Measurements from ENCODE around the gene UBTF.

UBTF gene

GRCh38 chr17:44219616-44220212, at the start of gene UBTF:
Gene UBTF (minus strand): TSS chr17:44219675. CDS start chr17:44218229, 1,446 bp downstream.
- DNase-seq = peak; percentile 43

GRCh38 chr17:44268709-44269534, 49.4 kb upstream of the UBTF start:
- no peak for DNase-seq

GRCh38 chr17:44267818-44268490, 48.5 kb upstream of the UBTF start, which contains the start of gene SLC4A1:
Gene SLC4A1 (minus strand): TSS chr17:44268135. CDS start chr17:44262866, 5,269 bp downstream.
- no peak for DNase-seq

- DNase-seq = no peak
Measured at GRCh38 chr17:44267165-44267455, 47.6 kb upstream of the UBTF start.

GRCh38 chr17:44266402-44267164, 47.1 kb upstream of the UBTF start:
- no peak for DNase-seq

- no peak for DNase-seq
Measured at GRCh38 chr17:44263345-44263902, 43.9 kb upstream of the UBTF start.

GRCh38 chr17:44262654-44263225, 43.3 kb upstream of the UBTF start:
- no peak for DNase-seq

GRCh38 chr17:44260296-44260695, 40.8 kb upstream of the UBTF start:
- DNase-seq = no peak

GRCh38 chr17:44258811-44259351, 39.4 kb upstream of the UBTF start:
- no peak for DNase-seq

GRCh38 chr17:44257815-44258760, 38.6 kb upstream of the UBTF start:
- no peak for DNase-seq

GRCh38 chr17:44256671-44257070, 37.2 kb upstream of the UBTF start:
- DNase-seq = no peak

- no peak for DNase-seq
Measured at GRCh38 chr17:44255915-44256314, 36.4 kb upstream of the UBTF start.

- no peak for DNase-seq
Measured at GRCh38 chr17:44254361-44255095, 35.1 kb upstream of the UBTF start.

GRCh38 chr17:44253006-44253405, 33.5 kb upstream of the UBTF start:
- DNase-seq = no peak

- no peak for DNase-seq
Measured at GRCh38 chr17:44251062-44251461, 31.6 kb upstream of the UBTF start.

GRCh38 chr17:44249501-44250246, 30.2 kb upstream of the UBTF start:
- DNase-seq = no peak

GRCh38 chr17:44247876-44248736, 28.6 kb upstream of the UBTF start:
- DNase-seq = no peak

- DNase-seq = no peak
Measured at GRCh38 chr17:44247440-44247841, 28.0 kb upstream of the UBTF start.
